ENCODE measurements around the gene KMT2A.

The KMT2A gene

DNA sequence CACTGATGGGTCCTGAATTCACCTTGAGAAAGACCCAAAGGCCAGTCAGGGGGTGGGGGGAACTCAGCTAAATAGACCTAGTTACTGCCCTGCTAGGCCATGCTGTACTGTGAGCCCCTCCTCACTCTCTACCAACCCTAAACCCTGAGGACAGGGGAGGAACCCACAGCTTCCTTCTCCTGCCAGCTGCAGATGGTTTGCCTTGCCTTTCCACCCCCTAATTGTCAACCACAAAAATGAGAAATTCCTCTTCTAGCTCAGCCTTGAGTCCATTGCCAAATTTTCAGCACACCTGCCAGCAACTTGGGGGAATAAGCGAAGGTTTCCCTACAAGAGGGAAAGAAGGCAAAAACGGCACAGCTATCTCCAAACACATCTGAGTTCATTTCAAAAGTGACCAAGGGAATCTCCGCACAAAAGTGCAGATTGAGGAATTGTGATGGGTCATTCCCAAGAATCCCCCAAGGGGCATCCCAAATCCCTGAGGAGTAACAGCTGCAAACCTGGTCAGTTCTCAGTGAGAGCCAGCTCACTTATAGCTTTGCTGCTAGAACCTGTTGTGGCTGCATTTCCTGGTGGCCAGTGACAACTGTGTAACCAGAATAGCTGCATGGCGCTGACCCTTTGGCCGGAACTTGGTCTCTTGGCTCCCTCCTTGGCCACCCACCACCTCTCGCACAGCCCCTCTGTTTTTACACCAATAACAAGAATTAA, 88.6 kb downstream of the KMT2A start:
- H3K27me3 ChIP-seq (replicated peaks; ENCODE audit: control insufficient read depth, insufficient read depth, low read length): no peaks in the 10 kb centered on the region
- H3K4me3 ChIP-seq (replicated peaks; ENCODE audit: low read depth, low read length): no peak overlapping the region
- no peak for DNase-seq (ENCODE audit: extremely low read depth, insufficient read length)
- H3K36me3 ChIP-seq (ENCODE audit: control insufficient read depth, insufficient read depth, low read length): peaks cover 18% of the 10 kb centered on the region
- TF ChIP-seq CTCF (IDR thresholded peaks at IDR 0.05; ENCODE audit: insufficient read depth, low read length, poor library complexity, severe bottlenecking): no peak

- peaks cover 16% of the 10 kb centered on the region for H3K36me3 ChIP-seq (ENCODE audit: control insufficient read depth, insufficient read depth, low read length)
- no peak for DNase-seq (ENCODE audit: extremely low read depth, insufficient read length)
- no peaks in the 10 kb centered on the region for H3K27me3 ChIP-seq (replicated peaks; ENCODE audit: control insufficient read depth, insufficient read depth, low read length)
- TF ChIP-seq CTCF (IDR thresholded peaks at IDR 0.05; ENCODE audit: insufficient read depth, low read length, poor library complexity, severe bottlenecking): no peak
- H3K4me3 ChIP-seq (replicated peaks; ENCODE audit: low read depth, low read length): no peak overlapping the region
Observed at GRCh38 chr11:118526688-118527087, 90.4 kb downstream of the KMT2A start.

GRCh38 chr11:118527109-118527508, 90.8 kb downstream of the KMT2A start, which contains the start of gene TTC36:
TTC36 (plus strand) TSS chr11:118527474; CDS start chr11:118527495, 21 bp downstream.
- H3K27me3 ChIP-seq (replicated peaks; ENCODE audit: control insufficient read depth, insufficient read depth, low read length): no peaks in the 10 kb centered on the region
- no peak for TF ChIP-seq CTCF (IDR thresholded peaks at IDR 0.05; ENCODE audit: insufficient read depth, low read length, poor library complexity, severe bottlenecking)
- DNase-seq (ENCODE audit: extremely low read depth, insufficient read length): no peak
- peaks cover 12% of the 10 kb centered on the region for H3K36me3 ChIP-seq (ENCODE audit: control insufficient read depth, insufficient read depth, low read length)
- no peak within 1 kb of the TSS for H3K4me3 ChIP-seq (replicated peaks; ENCODE audit: low read depth, low read length)

DNA sequence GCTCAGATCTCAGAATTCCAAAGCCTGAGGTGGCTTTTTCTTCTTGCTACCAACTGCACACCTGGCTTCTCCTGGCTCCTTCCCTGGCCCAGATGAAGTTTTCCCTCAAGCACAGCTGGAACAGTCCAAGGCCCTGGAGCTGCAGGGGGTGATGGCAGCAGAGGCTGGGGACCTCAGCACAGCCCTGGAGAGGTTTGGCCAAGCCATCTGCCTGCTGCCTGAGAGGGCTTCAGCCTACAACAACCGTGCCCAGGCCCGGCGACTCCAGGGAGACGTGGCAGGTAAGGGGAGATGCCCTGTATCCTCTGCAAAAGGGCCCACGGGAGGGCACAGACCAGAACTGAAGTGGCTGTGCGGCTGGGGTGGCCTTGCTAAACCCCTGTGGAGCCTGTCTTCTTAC, 92.2 kb downstream of the KMT2A start:
- Histone ChIP-seq H3K27me3 (replicated peaks; ENCODE audit: control insufficient read depth, insufficient read depth, low read length) (no peaks in the 10 kb centered on the region), H3K36me3 (ENCODE audit: control insufficient read depth, insufficient read depth, low read length) (peaks cover 6% of the 10 kb centered on the region), H3K4me3 (replicated peaks; ENCODE audit: low read depth, low read length) (no peak overlapping the region)
- no peak for DNase-seq (ENCODE audit: extremely low read depth, insufficient read length)
- TF ChIP-seq CTCF (IDR thresholded peaks at IDR 0.05; ENCODE audit: insufficient read depth, low read length, poor library complexity, severe bottlenecking): no peak

DNA sequence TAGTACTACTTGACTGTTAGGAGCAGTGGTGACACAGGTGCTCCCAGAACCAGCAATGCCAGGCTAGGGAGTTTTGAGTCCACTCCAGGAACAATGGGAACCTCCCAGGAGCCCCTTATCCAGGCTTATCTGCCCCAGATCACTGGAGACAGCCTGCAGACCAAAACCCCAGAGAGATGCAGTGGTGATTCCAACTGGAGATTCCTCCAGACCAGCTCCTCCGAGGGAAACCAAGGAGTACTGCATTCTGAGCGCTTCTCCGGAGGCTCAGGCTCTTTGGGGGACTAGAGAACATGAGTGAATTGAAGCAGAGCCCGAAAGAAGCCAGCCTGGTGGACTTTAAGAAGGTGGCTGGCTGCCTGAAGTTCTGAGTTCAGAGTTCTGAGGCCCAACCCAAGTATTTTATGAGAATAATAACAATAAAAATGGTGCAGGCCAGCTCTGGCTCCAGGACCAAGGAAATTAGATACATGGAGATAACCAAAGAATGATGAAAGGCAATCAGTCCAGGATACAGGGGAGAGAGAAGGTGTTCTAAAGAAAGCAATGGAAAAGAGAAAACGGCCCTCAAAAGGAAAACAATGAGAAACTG, 93.4 kb downstream of the KMT2A start:
- Histone ChIP-seq H3K4me3 (replicated peaks; ENCODE audit: low read depth, low read length) (no peak overlapping the region; the same call in 1 of the 2 replicates), H3K36me3 (ENCODE audit: control insufficient read depth, insufficient read depth, low read length) (peaks cover 3% of the 10 kb centered on the region), H3K27me3 (replicated peaks; ENCODE audit: control insufficient read depth, insufficient read depth, low read length) (no peaks in the 10 kb centered on the region)
- TF ChIP-seq CTCF (IDR thresholded peaks at IDR 0.05; ENCODE audit: insufficient read depth, low read length, poor library complexity, severe bottlenecking): no peak
- no peak for DNase-seq (ENCODE audit: extremely low read depth, insufficient read length)

All from GM06990 (cell line).